HepG2 (cell line): ENCODE measurements around the gene AXIN1. TPM values are rescaled to one million over a fixed set of nuclear protein-coding genes. Genes with fewer than 3 reads are reported as not detected.
A peak's percentile ranks its signal among the peaks of the same experiment; 100 is the strongest.

ENCODE experiments used
- AHDC1 ChIP-seq: sonication (generic); formaldehyde crosslinking; IDR thresholded peaks from 2 replicates; pipeline ENCODE4 v1.5.1; 2020; ENCODE audit warnings: mild to moderate bottlenecking, missing genetic modification reagents, borderline replicate concordance
- EED ChIP-seq: sonication (generic); formaldehyde crosslinking; IDR thresholded peaks from 2 replicates; pipeline ENCODE4 v1.5.0; 2020; ENCODE audit warnings: mild to moderate bottlenecking, missing genetic modification reagents
- NFIB ChIP-seq: sonication (generic); formaldehyde crosslinking; IDR thresholded peaks from 2 replicates; pipeline ENCODE4 v1.9.0; 2021; ENCODE audit warnings: missing genetic modification reagents, mild to moderate bottlenecking, borderline replicate concordance
- RFX1 ChIP-seq: fragments of 450-650 bp; IDR thresholded peaks from 2 replicates; pipeline ENCODE4 v1.6.1; 2017
- SNAPC4 ChIP-seq: sonication (generic); formaldehyde crosslinking; IDR thresholded peaks from 2 replicates; pipeline ENCODE4 v1.4.0; 2020; ENCODE audit warnings: mild to moderate bottlenecking, missing genetic modification reagents
- SPEN ChIP-seq: sonication (generic); formaldehyde crosslinking; IDR thresholded peaks from 2 replicates; pipeline ENCODE4 v1.5.1; 2020; ENCODE audit warnings: low read depth, mild to moderate bottlenecking, missing genetic modification reagents
- THAP9 ChIP-seq: sonication (generic); formaldehyde crosslinking; IDR thresholded peaks from 2 replicates; pipeline ENCODE4; 2020; ENCODE audit warnings: missing genetic modification reagents, mild to moderate bottlenecking, borderline replicate concordance
- ZNF44 ChIP-seq: sonication (generic); formaldehyde crosslinking; IDR thresholded peaks from 2 replicates; pipeline ENCODE4 v1.5.1; 2020; ENCODE audit warnings: mild to moderate bottlenecking, missing genetic modification reagents
- ZNF576 ChIP-seq: sonication (generic); formaldehyde crosslinking; IDR thresholded peaks from 2 replicates; pipeline ENCODE4 v1.4.0; 2020; ENCODE audit warnings: mild to moderate bottlenecking, missing genetic modification reagents
- ZNF749 ChIP-seq: sonication (generic); formaldehyde crosslinking; IDR thresholded peaks from 2 replicates; pipeline ENCODE4 v1.8.0; 2022; ENCODE audit warnings: mild to moderate bottlenecking, missing genetic modification reagents, moderate library complexity, borderline replicate concordance
- polyA plus RNA-seq, 8 experiments: library from polyadenylated mRNA; depleted of rRNA in 3 of 8; stranded (reverse) in 7 of 8; unstranded in 1 of 8; fragments of >200 nt; fragmentation: Illumina TruSeq in 4 of 8; extraction: Trizol in 4 of 8; gene quantifications; 2 replicates each; pipeline versions ENCODE4 v1.2.1 to v1.2.3, GENCODE V29; 2011 to 2016; ENCODE audit warnings: low read depth in 4 of 8, missing spikeins in 1 of 8, mixed read lengths in 1 of 8; ENCODE audit not compliant: insufficient read depth in 1 of 8
- total RNA-seq, 5 experiments: library from RNA; depleted of rRNA; stranded (reverse); fragments of >200 nt; fragmentation: Illumina TruSeq; extraction: Trizol; gene quantifications; 2 replicates each; pipeline ENCODE4 v1.2.3, GENCODE V29; 2016; ENCODE audit warnings: low read depth in 1 of 5

AXIN1 gene
- total and polyA plus RNA-seq, 2 of the 13 experiments (the other 11 are each of a cell fraction or from before 2014, with no cell fraction given) = 24.0 to 26.0 TPM

GRCh38 chr16:359067-359763, 6.7 kb upstream of the AXIN1 start (continued):
- TF ChIP-seq AHDC1 (CRISPR knock-in tag) (no peak), ZNF44 (CRISPR knock-in tag) (0 out of 2 replicates have a peak, but pooled peaks have one; percentile 49), SNAPC4 (CRISPR knock-in tag) (0 out of 2 replicates have a peak, but pooled peaks have one; percentile 30), ZNF749 (CRISPR knock-in tag) (no peak), NFIB (CRISPR knock-in tag) (no peak), RFX1 (no peak), EED (CRISPR knock-in tag) (no peak), ZNF576 (no peak), SPEN (CRISPR knock-in tag) (peak; percentile 66), THAP9 (CRISPR knock-in tag) (peak; percentile 62; the same call in 1 of the 2 replicates)
